Vein endothelial cell (primary cell): Measurements from ENCODE around the gene ZMYND10. TPM values are rescaled to one million over a fixed set of nuclear protein-coding genes. Genes with fewer than 3 reads are reported as not detected.

Source experiments
- total RNA-seq: library from RNA; depleted of rRNA; stranded (reverse); fragments of >200 nt; gene quantifications from 2 replicates; pipeline ENCODE4 v1.2.3, GENCODE V29; 2012

Gene ZMYND10
- total RNA-seq = 0.19 TPM in 1 of 2 replicates, not detected in the other

DNA sequence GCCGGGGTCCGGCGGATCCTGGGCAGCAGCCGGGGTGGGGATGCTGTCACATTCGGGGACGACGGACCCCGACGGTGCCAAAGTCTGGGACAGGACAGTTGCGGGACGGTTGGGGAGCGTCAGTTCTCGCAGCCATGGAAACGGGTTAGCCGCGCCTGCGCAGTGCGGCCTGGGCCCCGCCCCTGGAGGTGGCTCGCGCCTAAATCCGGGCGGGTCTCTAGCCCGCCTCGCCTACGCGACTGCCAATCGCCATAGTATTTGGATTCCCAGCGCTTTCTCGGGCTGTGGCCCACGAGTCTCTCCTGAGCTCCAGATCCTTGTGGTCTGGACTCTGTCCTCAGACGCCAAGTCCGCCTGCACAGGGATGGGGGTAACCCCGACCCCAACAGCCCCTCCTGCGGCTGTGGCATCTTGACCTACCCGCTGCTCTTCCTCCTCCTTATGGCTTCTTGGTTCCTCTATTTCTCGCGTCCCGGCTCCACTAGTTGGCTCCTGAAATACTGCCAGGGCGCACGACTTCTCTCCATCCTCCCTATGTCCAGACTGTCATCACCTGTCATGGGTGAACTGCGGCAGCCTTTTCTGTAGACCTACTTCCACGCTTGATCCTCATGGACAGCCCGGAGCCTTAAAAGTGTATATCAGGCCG, at the start of gene ZMYND10:
ZMYND10 (minus strand) TSS at position 147 of the 649 bp plus-strand sequence. CDS start 153 bp downstream, outside the sequence.

GRCh38 chr3:50358911-50359759, 13.6 kb upstream of the ZMYND10 start, which contains the start of gene TMEM115:
Gene TMEM115 (minus strand): TSS chr3:50359521. CDS start chr3:50359063, 458 bp downstream.

DNA sequence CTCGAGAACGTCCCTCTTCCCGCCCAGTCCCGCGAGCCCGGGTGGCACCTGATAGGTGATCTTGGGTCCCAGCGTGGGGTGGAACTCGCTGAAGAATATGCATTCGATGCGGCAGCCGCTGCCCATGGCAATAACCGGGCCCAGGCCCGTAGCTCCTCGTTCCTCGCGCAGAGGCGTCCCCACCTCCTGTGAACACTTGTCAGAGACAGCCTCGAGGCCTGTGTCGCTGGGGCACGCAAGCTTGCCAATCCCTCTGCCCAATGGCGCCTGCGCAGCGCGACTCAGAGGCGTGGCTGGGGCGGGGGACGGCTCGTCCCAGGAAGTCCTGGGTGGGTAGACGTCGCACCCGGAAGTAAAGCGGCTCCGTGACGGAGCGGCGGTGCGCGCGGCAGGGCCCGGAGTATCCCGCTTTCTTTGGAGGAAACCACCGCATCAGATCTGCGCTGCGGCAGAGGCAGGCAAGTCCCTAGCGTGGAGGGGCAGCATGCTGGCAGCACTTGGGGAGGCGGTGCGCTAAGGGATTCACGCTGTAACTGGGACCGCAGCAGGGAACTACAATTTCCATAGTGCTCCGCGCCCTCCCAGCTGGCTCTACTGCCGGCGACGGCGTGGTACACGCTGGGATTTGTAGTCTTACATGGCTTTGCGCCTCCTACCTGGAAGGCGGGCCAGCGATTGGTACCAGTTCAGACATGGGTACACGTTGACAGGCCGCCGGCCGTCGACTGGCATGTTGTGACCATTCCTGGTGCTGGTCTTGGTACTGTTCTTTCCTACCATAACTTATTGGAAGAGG, 5.2 kb upstream of the ZMYND10 start, which contains the start of the genes CYB561D2 and NPRL2:
CYB561D2 (plus strand) TSS at position 336 of the 796 bp plus-strand sequence. CDS start 572 bp downstream, outside the sequence.
NPRL2 (minus strand) TSS at position 249 of the 796 bp plus-strand sequence; CDS start at position 126, 123 bp downstream.

DNA sequence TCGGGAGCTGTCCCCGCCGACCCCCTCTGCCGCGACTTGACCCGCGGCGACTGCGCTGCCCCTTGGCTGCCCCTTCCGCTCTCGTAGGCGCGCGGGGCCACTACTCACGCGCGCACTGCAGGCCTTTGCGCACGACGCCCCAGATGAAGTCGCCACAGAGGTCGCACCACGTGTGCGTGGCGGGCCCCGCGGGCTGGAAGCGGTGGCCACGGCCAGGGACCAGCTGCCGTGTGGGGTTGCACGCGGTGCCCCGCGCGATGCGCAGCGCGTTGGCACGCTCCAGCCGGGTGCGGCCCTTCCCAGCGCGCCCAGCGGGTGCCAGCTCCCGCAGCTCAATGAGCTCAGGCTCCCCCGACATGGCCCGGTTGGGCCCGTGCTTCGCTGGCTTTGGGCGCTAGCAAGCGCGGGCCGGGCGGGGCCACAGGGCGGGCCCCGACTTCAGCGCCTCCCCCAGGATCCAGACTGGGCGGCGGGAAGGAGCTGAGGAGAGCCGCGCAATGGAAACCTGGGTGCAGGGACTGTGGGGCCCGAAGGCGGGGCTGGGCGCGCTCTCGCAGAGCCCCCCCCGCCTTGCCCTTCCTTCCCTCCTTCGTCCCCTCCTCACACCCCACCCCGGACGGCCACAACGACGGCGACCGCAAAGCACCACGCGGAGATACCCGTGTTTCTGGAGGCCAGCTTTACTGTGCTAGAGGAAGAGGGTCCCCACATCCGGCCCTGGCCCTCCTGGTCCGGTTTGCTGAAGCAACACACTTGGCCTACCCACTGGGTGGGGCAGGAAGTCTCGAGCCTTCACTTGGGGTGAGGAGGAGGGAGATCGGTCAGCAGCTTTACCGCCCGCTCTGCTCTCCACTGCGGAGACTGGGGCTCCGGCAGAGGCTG, 4.8 kb downstream of the ZMYND10 start, which contains the start of gene RASSF1:
RASSF1 (minus strand) TSS at position 389 of the 882 bp plus-strand sequence; CDS start at position 358, 31 bp downstream.

GRCh38 chr3:50327943-50328691, 17.4 kb downstream of the ZMYND10 start, which contains the start of gene TUSC2:
Gene TUSC2 (minus strand): TSS chr3:50328223. CDS start chr3:50328099, 124 bp downstream.

DNA sequence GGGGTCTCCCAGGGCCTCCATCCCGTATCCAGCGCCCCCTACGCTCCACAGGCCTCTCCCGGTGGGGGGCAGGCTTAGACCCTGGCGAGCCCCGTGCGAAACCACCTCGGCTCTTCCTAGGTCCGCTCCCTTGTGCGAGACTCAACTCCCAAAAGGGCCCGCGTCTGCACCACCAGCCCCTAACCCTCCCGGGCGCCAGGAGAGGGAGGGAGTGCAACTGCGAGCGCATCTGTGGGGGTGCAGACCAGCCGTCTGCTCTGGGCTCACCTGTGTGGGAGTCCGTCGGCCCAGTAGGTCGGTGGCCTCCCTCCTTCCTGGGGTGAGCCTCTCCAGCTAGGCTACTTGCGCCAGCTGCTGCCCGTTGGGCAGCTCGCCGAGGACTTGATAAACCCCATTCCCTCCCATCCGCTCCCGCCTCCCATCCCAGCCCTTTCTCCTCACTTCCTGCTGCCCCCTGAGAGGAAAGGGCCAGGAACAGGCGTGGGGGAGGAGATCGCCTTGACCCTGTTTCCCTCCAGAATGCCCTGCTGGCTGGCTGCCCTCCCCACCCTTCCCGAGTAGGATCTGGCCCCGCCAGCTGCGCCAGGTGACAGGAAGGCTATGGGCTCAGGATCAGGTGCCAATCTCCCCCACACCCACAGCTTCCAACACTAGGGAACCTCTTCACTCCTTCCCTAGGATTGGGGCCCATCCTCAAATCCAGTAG, 23.0 kb downstream of the ZMYND10 start, which contains the start of gene HYAL2:
HYAL2 (minus strand) TSS at position 360 of the 706 bp plus-strand sequence. CDS start 2,256 bp downstream, outside the sequence.

DNA sequence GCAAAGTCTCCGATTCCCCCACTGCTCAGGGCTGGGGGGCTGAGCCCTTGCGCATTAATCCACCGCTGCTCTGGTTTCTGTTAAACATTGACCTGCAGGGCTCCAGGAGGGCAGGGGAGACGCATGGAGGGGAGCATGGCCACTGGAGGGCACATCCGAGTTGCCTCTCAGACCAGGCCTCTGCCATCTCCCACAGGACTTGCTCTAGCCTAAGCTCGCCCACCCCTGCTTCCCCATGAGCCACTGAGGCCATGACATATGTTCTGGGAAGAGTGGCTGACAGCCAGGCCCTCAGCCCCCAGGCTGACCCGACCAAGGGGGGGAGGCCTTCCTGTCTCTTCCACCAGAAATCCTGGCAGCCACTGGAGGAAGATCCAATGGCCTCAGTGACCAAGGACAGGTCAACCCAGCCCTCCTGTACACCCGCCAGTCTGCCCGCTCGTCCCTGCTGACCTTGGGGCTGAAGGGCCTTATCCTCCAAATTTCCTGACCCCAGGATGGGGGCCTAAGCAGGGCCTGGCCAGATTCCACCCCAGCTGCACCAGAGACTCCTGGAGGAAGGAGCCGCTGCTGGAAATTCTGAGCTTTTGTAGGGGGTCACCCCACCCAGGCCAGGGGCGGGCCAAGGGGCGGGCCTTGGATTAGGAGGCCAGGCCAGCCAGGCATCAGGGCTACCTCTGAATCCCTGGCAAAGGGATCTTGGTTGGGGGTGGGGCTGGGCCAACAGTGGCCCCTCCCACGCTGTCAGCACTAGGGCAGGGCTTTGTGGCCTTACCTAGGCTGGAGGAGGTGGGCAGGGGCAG, 42.3 kb downstream of the ZMYND10 start, which contains the start of gene HYAL1:
HYAL1 (minus strand) TSS at position 562 of the 803 bp plus-strand sequence. CDS start 618 bp downstream, outside the sequence.

GRCh38 chr3:50298836-50299637, 46.5 kb downstream of the ZMYND10 start, which contains the start of the genes HYAL3 and NAA80:
Gene HYAL3 (minus strand): TSS chr3:50299405. CDS start chr3:50295602, 3,803 bp downstream.
Gene NAA80 (minus strand): TSS chr3:50299405. CDS start chr3:50297463, 1,942 bp downstream.

GRCh38 chr3:50292159-50293078, 53.1 kb downstream of the ZMYND10 start, which contains the start of gene IFRD2:
Gene IFRD2 (minus strand): TSS chr3:50292429. CDS start chr3:50292274, 155 bp downstream.

Other genes with a start within 250 kb of the ZMYND10 start
- 38.3 and 76.8 TPM in 2 replicates for gene SEMA3F, start 190.4 kb downstream of the ZMYND10 start, total RNA-seq
- not detected in 2 replicates for gene GNAT1, start 154.1 kb downstream of the ZMYND10 start, total RNA-seq
- not detected in 2 replicates for gene SLC38A3, start 140.5 kb downstream of the ZMYND10 start, total RNA-seq
- 732 and 810 TPM in 2 replicates for gene GNAI2, start 109.5 kb downstream of the ZMYND10 start, total RNA-seq
- gene SEMA3B, start 76.6 kb downstream of the ZMYND10 start, total RNA-seq = 0.65 and 1.1 TPM in 2 replicates
- gene LSMEM2, start 66.6 kb downstream of the ZMYND10 start, total RNA-seq = not detected in 2 replicates
- 127 TPM in 2 replicates for gene IFRD2, start 53.3 kb downstream of the ZMYND10 start, total RNA-seq
- 11.0 and 11.8 TPM in 2 replicates for gene HYAL3, start 46.3 kb downstream of the ZMYND10 start, total RNA-seq
- gene NAA80, start 46.3 kb downstream of the ZMYND10 start, total RNA-seq = 10.8 and 11.1 TPM in 2 replicates
- 2.8 and 3.9 TPM in 2 replicates for gene HYAL1, start 42.2 kb downstream of the ZMYND10 start, total RNA-seq
- gene HYAL2, start 23.0 kb downstream of the ZMYND10 start, total RNA-seq = 582 and 661 TPM in 2 replicates
- gene TUSC2, start 17.5 kb downstream of the ZMYND10 start, total RNA-seq = 37.2 and 46.3 TPM in 2 replicates
- 12.7 and 15.1 TPM in 2 replicates for gene RASSF1, start 4.9 kb downstream of the ZMYND10 start, total RNA-seq
- 16.6 and 21.9 TPM in 2 replicates for gene NPRL2, start 5.0 kb upstream of the ZMYND10 start, total RNA-seq
- gene CYB561D2, start 5.1 kb upstream of the ZMYND10 start, total RNA-seq = 11.1 and 12.4 TPM in 2 replicates
- 63.0 and 73.2 TPM in 2 replicates for gene TMEM115, start 13.8 kb upstream of the ZMYND10 start, total RNA-seq
- under 0.01 TPM in 1 of 2 replicates, not detected in the other for gene CACNA2D2, start 157.9 kb upstream of the ZMYND10 start, total RNA-seq
- 1.3 and 4.3 TPM in 2 replicates for gene C3orf18, start 222.0 kb upstream of the ZMYND10 start, total RNA-seq
- 7.8 and 9.8 TPM in 2 replicates for gene HEMK1, start 223.8 kb upstream of the ZMYND10 start, total RNA-seq